Amniotic stem cell (primary cell): ENCODE measurements around the gene GALC.

ENCODE experiments used
- DNase-seq: peaks from one replicate; lab custom pipeline; 2025; lab: John Stamatoyannopoulos, UW

GALC gene

GRCh38 chr14:87955501-87955900 is 37.5 kb downstream of the GALC start:
- no peak for DNase-seq

- no peak for DNase-seq
Observed at GRCh38 chr14:87952307-87953094, 40.5 kb downstream of the GALC start.

- DNase-seq = no peak
Observed at GRCh38 chr14:87944987-87945604, 47.9 kb downstream of the GALC start.

GRCh38 chr14:87940894-87941293 is 52.1 kb downstream of the GALC start:
- DNase-seq = no peak

- no peak for DNase-seq
Observed at GRCh38 chr14:87940382-87940781, 52.6 kb downstream of the GALC start.

GRCh38 chr14:87935886-87936285 is 57.1 kb downstream of the GALC start:
- no peak for DNase-seq

- DNase-seq = no peak
Observed at GRCh38 chr14:87935081-87935828, 57.7 kb downstream of the GALC start.

GRCh38 chr14:87934185-87934584 is 58.8 kb downstream of the GALC start:
- no peak for DNase-seq

GRCh38 chr14:87916886-87917275 is 76.1 kb downstream of the GALC start:
- no peak for DNase-seq

GRCh38 chr14:87916103-87916885 is 76.7 kb downstream of the GALC start:
- DNase-seq = no peak

GRCh38 chr14:87908550-87908949 is 84.4 kb downstream of the GALC start:
- no peak for DNase-seq

GRCh38 chr14:87901652-87902051 is 91.3 kb downstream of the GALC start:
- DNase-seq = no peak

GRCh38 chr14:87901236-87901635 is 91.7 kb downstream of the GALC start:
- no peak for DNase-seq

GRCh38 chr14:87899228-87899627 is 93.8 kb downstream of the GALC start:
- DNase-seq = no peak

GRCh38 chr14:87898301-87898700 is 94.7 kb downstream of the GALC start:
- DNase-seq = no peak

GRCh38 chr14:87896393-87897380 is 96.3 kb downstream of the GALC start:
- DNase-seq = peak; percentile 25

GRCh38 chr14:87894920-87895319 is 98.1 kb downstream of the GALC start:
- DNase-seq = no peak

- no peak for DNase-seq
Observed at GRCh38 chr14:87892763-87893162, 100.2 kb downstream of the GALC start.

GRCh38 chr14:87888136-87888999 is 104.6 kb downstream of the GALC start:
- DNase-seq = no peak

- no peak for DNase-seq
Observed at GRCh38 chr14:87883750-87884149, 109.2 kb downstream of the GALC start.
